Left lobe of liver (tissue), 1 donor: Measurements from ENCODE around the gene LANCL2. TPM values are rescaled to one million over a fixed set of nuclear protein-coding genes. Genes with fewer than 3 reads are reported as not detected.

ENCODE experiments used
- total RNA-seq: library from RNA; stranded (reverse); gene quantifications from one replicate; pipeline ENCODE4 v1.2.1, GENCODE V29; 2021
- donor health status: DM: no; HTN: yes; CAD: no.

Gene LANCL2
- total RNA-seq, 1 donor from 2014 or later = 8.5 TPM

Other genes with a start within 250 kb of the LANCL2 start
- gene VOPP1, start 207.2 kb downstream of the LANCL2 start, total RNA-seq = 20.0 TPM